ENCODE data around the gene RHCG. TPM values are rescaled to one million over a fixed set of nuclear protein-coding genes. Genes with fewer than 3 reads are reported as not detected.

RHCG gene
- total RNA-seq, 2 experiments from 2014 or later = not detected

- no peaks in the 10 kb centered on the region for H3K36me3 Mint-ChIP-seq (ENCODE audit: low read depth)
- no peak for DNase-seq
- TF ChIP-seq CTCF (IDR thresholded peaks at IDR 0.05) = no peak
- H3K4me1 Mint-ChIP-seq (ENCODE audit: low read depth) = no peaks in the 10 kb centered on the region
- no peak overlapping the region for H3K4me3 Mint-ChIP-seq
- ChIA-PET POLR2A (interaction anchor here (0.7 to 0.9 kb wide), 2 partner anchors 10 to 137 kb away, joined by 3 read pairs; no protein-coding TSS in a partner anchor), CTCF (interaction anchor here (1.5 to 3.5 kb wide), 2 partner anchors 10 to 94 kb away, joined by 10 to 14 read pairs; no protein-coding TSS in a partner anchor)
- no peak for ATAC-seq
- H3K9me3 Mint-ChIP-seq = peaks cover 5% of the 10 kb centered on the region
- intact Hi-C loops (cut with micrococcal nuclease) = no loop called here
- H3K27ac Mint-ChIP-seq = no peak overlapping the region
- peaks cover 30% of the 10 kb centered on the region for H3K27me3 Mint-ChIP-seq
These were observed 44.0 kb downstream of the RHCG start for GRCh38 chr15:89452330-89452836.

- Mint-ChIP-seq H3K36me3 (ENCODE audit: low read depth) (no peaks in the 10 kb centered on the region), H3K9me3 (peaks cover 3% of the 10 kb centered on the region), H3K27ac (no peak overlapping the region), H3K4me1 (ENCODE audit: low read depth) (no peaks in the 10 kb centered on the region), H3K4me3 (no peak overlapping the region), H3K27me3 (peaks cover 35% of the 10 kb centered on the region)
- ChIA-PET POLR2A (no interaction called here), CTCF (interaction anchor here (3.5 kb wide), 1 partner anchor 10 kb away, joined by 14 read pairs; no protein-coding TSS in a partner anchor)
- no peak for TF ChIP-seq CTCF (IDR thresholded peaks at IDR 0.05)
- DNase-seq (no peak), ATAC-seq (no peak)
- intact Hi-C loops (cut with micrococcal nuclease) = no loop called here
These were observed 44.5 kb downstream of the RHCG start for GRCh38 chr15:89451846-89452245.

GRCh38 chr15:89450076-89451006 lies 46.0 kb downstream of the RHCG start:
- no peak for DNase-seq
- H3K4me3 Mint-ChIP-seq = no peak overlapping the region
- CTCF ChIA-PET = no interaction called here
- H3K27me3 Mint-ChIP-seq = peaks cover 43% of the 10 kb centered on the region
- H3K27ac Mint-ChIP-seq = no peak overlapping the region
- TF ChIP-seq CTCF (IDR thresholded peaks at IDR 0.05) = no peak
- H3K36me3 Mint-ChIP-seq (ENCODE audit: low read depth) = no peaks in the 10 kb centered on the region
- no peaks in the 10 kb centered on the region for H3K9me3 Mint-ChIP-seq
- ATAC-seq = no peak
- POLR2A ChIA-PET = interaction anchor here (1.5 kb wide), 1 partner anchor 22 kb away, joined by 3 read pairs; no protein-coding TSS in a partner anchor
- intact Hi-C loops (cut with micrococcal nuclease) = no loop called here
- no peaks in the 10 kb centered on the region for H3K4me1 Mint-ChIP-seq (ENCODE audit: low read depth)

GRCh38 chr15:89448825-89449224 lies 47.6 kb downstream of the RHCG start:
- no peak for TF ChIP-seq CTCF (IDR thresholded peaks at IDR 0.05)
- H3K4me1 Mint-ChIP-seq (ENCODE audit: low read depth) = no peaks in the 10 kb centered on the region
- peaks cover 43% of the 10 kb centered on the region for H3K27me3 Mint-ChIP-seq
- CTCF ChIA-PET = interaction anchor here (4.2 kb wide), 1 partner anchor 89 kb away, joined by 20 read pairs; no protein-coding TSS in a partner anchor
- H3K36me3 Mint-ChIP-seq (ENCODE audit: low read depth) = no peaks in the 10 kb centered on the region
- POLR2A ChIA-PET = interaction anchor here (1.5 kb wide), 1 partner anchor 23 kb away, joined by 3 read pairs; no protein-coding TSS in a partner anchor
- no peak overlapping the region for H3K4me3 Mint-ChIP-seq
- no peaks in the 10 kb centered on the region for H3K9me3 Mint-ChIP-seq
- no peak overlapping the region for H3K27ac Mint-ChIP-seq
- intact Hi-C loops (cut with micrococcal nuclease) = no loop called here
- DNase-seq (no peak), ATAC-seq (no peak)

GRCh38 chr15:89447676-89448075 lies 48.7 kb downstream of the RHCG start:
- no peaks in the 10 kb centered on the region for H3K4me1 Mint-ChIP-seq (ENCODE audit: low read depth)
- H3K36me3 Mint-ChIP-seq (ENCODE audit: low read depth) = no peaks in the 10 kb centered on the region
- H3K27ac Mint-ChIP-seq = no peak overlapping the region
- no peaks in the 10 kb centered on the region for H3K9me3 Mint-ChIP-seq
- POLR2A ChIA-PET = no interaction called here
- TF ChIP-seq CTCF (IDR thresholded peaks at IDR 0.05) = no peak
- peaks cover 44% of the 10 kb centered on the region for H3K27me3 Mint-ChIP-seq
- ATAC-seq (no peak), DNase-seq (no peak)
- CTCF ChIA-PET = interaction anchor here (1.0 to 4.2 kb wide), 2 partner anchors 18 to 88 kb away, joined by 6 to 20 read pairs; no protein-coding TSS in a partner anchor
- H3K4me3 Mint-ChIP-seq = no peak overlapping the region
- intact Hi-C loops (cut with micrococcal nuclease) = no loop called here

Data from activated CD8-positive, alpha-beta T cell treated with anti-CD3 and anti-CD28 coated beads for 36 hours (primary cell).